ENCODE data around the gene ZNF3.

ZNF3 gene

DNA sequence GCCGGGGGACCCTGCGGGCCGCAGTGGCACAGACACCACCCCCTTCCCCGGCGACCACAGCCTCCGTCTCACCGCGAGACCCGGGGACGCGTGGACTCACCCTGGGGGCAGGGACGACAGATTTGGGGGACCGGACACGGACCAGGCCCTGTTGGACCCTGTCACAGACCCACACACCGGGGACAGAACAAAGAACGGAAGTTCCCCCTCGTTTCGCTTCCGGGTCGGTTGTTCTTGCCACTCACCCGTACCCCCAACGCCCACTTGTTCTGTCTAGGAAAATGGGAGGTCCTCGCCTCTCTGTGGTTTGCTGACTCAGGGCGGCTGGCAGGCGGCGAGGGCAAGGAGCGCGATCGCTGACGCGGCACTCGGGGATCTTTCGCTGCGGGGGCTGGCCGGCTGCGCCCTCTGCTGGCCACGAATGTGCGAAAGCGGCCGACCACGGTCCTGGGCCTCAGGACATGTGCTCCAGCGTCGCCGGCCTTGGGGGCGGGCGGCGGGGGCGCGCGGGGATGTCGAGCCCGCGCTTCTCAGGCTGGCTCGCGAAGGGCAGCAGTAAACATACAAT, at the start of gene ZNF3:
Gene ZNF3, minus strand, starts transcription at position 189 of the 568 bp plus-strand sequence. CDS start 4,366 bp downstream, outside the sequence.
- DNase-seq = peak; percentile 89

- DNase-seq = no peak
These were observed 49.3 kb upstream of the ZNF3 start for GRCh38 chr7:100130608-100131453.

- DNase-seq = peak; percentile 44
These were observed 48.7 kb upstream of the ZNF3 start for GRCh38 chr7:100130220-100130607.

GRCh38 chr7:100128637-100128963, 47.1 kb upstream of the ZNF3 start:
- DNase-seq = no peak

DNA sequence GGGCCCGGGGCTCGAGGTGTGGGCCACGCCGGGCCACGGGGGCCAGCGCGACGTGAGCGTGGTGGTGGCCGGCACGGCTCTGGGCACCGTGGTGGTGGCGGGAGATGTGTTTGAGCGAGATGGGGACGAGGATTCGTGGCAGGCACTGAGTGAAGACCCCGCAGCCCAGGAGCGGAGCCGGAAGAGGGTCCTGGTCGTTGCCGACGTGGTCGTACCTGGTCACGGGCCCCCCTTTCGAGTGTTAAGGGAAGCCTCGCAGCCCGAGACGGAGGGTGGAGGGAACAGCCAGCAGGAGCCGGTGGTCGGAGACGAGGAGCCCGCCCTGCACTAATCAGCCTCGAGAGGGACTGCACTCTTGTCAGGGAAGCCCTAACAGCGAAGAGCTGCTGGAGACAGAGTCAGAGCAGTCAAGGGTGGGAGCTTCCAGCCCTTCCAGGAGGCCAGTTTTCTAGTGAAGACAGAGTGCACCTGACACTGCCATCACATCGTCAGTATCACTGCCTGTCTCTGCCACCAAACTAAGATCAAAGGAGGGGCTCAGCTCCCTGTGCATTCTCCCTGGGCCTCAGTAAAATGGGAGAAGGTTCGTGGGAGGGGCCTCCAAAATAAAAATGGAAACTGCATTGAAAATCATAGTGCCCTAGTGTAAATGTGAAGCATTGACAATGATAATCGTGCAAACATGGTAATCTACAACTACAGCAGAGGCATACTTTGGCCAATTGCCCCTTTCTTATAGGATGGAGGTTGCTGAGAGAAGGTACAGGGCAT, 46.5 kb upstream of the ZNF3 start:
- no peak for DNase-seq

- peak; percentile 87 for DNase-seq
These were observed 45.7 kb upstream of the ZNF3 start, which contains the start of gene MBLAC1 for GRCh38 chr7:100126931-100127865. Gene MBLAC1 (plus strand): TSS chr7:100126967. CDS start chr7:100127396, 429 bp downstream.

GRCh38 chr7:100126239-100126930, 44.9 kb upstream of the ZNF3 start:
- DNase-seq = no peak

- no peak for DNase-seq
These were observed 43.0 kb upstream of the ZNF3 start for GRCh38 chr7:100124301-100125230.

- no peak for DNase-seq
These were observed 41.0 kb upstream of the ZNF3 start for GRCh38 chr7:100122568-100122967.

GRCh38 chr7:100122067-100122466, 40.5 kb upstream of the ZNF3 start:
- DNase-seq = peak; percentile 47

GRCh38 chr7:100120733-100121036, 39.2 kb upstream of the ZNF3 start:
- no peak for DNase-seq

DNA sequence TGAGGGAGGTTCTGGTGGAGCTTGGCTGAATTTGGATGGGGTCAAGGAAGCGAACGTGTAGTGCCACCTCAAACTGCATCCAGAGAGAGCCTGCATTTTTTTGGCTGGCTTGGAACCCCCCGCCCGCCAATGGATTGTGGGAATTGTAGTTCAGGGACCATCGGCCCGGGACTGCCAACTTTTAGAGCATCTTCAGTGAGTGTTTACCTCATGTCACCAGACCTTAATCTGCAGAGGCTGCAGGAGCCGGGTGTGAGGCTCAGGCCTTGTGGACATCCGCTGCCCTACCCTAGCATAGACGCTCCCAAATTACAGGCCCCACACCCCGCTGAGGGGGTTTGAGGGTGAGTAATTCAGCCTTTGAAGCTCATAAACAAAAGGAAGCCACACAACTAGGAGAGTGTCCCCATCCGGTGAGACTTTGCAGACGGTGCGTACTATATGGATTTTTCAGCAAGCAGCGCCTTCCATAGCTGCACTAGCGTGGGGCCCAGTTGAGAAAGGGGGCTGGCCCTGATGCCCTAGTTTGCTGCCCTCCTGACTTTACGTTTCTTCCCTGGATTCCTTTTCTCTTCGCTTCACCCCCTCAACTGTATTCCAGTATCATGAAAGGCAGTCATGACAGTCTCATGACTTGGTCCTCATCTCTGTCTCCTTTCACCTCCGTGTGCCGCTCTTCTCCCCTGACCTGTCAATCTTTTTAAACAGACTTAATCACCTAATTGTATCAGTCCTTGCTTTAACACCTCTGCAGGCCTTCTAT, 38.6 kb upstream of the ZNF3 start:
- DNase-seq = no peak

- peak; percentile 94 for DNase-seq
These were observed 37.8 kb upstream of the ZNF3 start, which contains the start of the genes CNPY4 and TAF6 for GRCh38 chr7:100119072-100119969. Gene CNPY4 (plus strand): TSS chr7:100119634. CDS start chr7:100119745, 111 bp downstream. Gene TAF6 (minus strand): TSS chr7:100119358. CDS start chr7:100114209, 5,149 bp downstream.

DNA sequence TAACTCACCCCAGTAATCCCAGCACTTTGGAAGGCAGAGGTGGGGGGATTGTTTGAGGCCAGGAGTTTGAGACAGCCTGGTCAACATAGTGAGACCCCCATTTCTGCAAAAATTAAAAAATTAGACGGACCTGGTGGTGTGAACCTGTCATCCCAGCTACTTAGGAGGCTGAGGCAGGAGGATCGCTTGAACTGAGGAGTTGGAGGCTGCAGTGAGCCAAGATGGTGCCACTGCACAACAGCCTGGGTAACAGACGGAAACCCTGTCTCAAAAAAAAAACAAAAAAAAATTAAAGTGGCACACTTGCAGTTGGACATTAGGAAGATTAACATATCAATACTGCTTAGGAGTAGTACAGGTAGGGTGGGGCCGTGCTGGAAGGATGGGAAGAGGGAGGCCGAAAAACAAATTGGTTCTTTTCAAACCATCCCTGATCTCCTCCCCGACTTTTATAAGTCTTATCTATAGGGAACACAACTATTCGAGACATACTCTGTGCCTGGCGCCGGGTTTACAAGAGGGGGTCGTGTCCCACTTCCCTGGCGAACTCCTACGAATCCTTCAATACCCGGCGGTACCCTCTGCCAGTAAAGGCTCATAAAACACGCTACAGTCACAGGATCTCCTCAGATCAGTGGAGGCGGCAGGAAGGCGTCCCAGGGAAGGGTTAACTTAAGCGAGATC, 37.0 kb upstream of the ZNF3 start:
- no peak for DNase-seq

GRCh38 chr7:100115026-100115425, 33.5 kb upstream of the ZNF3 start:
- no peak for DNase-seq

GRCh38 chr7:100111914-100112313, 30.4 kb upstream of the ZNF3 start:
- DNase-seq = no peak

DNA sequence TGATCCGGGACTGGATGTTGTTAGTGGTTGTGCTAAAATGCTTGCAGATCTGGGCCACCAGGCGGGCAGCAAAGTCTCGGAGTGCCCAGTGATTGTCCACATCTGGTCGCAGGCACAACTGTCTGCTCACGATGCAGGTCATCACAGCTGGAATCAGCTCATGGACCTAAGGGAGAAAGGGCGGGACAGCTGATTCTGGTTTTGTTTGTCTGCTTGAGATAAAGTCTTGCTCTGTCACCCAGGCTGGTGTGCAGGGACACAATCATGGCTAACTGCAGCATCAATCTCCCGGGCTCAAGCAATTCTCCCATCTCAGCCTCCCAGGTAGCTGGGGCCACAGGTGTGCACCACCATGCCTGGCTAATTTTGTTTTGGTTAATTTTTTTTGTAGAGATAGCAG, 29.6 kb upstream of the ZNF3 start:
- no peak for DNase-seq

DNA sequence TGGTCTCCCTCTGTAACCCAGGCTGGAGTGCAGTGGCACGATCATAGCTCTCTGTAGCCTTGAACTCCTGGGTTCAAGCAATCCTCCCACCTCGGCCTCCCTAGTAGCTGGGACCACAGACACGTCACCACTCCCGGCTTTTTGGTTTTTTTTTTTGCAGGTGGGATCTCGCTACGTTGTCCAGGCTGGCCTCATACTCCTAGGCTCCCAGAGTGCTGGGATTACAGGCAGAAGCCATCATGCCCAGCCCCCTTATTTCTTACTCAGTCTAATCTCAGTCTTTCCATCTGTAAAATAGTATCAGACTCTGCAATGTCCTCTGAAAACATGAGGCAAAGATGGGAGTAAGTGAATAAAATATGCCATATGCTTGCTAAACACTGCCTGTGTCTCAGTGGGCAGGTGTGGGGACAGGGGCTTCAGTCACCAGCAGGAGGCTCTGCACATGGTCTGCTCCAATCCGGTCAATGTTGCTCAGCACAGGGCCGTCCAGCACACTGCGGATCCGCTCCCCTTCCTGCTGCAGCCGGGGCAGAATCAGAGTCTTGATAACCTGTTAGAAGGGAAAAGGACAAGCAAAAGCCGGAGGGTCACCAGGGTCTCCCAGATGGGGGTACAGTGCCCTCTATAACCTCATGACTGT, 28.1 kb upstream of the ZNF3 start:
- DNase-seq = no peak
